Neural progenitor cell (in vitro differentiated cells): ENCODE data around the gene TACR2. TPM values are rescaled to one million over a fixed set of nuclear protein-coding genes. Genes with fewer than 3 reads are reported as not detected.
"Not testable (repeated sequence)": the region's sequence is repeated elsewhere in the genome, so short reads cannot be mapped to it uniquely, and the experiment has no call there.

ENCODE experiments used
- DNase-seq: peaks from one replicate; pipeline ENCODE4 v3.0.0-alpha.2; 2016; ENCODE audit warnings: low spot score
- H2AFZ ChIP-seq: fragments of 200-600 bp; sonication (generic); replicated peaks from 2 replicates; pipeline ENCODE4 v1.6.1; 2016; ENCODE audit warnings: antibody characterized with exemption
- H3F3A ChIP-seq: fragments of 200-600 bp; sonication (generic); 2 replicates; pipeline ENCODE4 v1.6.1; 2016; ENCODE audit warnings: antibody characterized with exemption, low read depth
- H3K27ac ChIP-seq: fragments of 200-600 bp; sonication (generic); 2 replicates; pipeline ENCODE4 v1.5.1; 2016; ENCODE audit warnings: mild to moderate bottlenecking
- H3K27me3 ChIP-seq: fragments of 200-600 bp; sonication (generic); 2 replicates; pipeline ENCODE4 v1.6.1; 2016; ENCODE audit warnings: mild to moderate bottlenecking, moderate library complexity
- H3K36me3 ChIP-seq: fragments of 200-600 bp; sonication (generic); 2 replicates; pipeline ENCODE4 v1.5.1; 2016
- H3K4me1 ChIP-seq: fragments of 200-600 bp; sonication (generic); 2 replicates; pipeline ENCODE4 v1.6.1; 2016; ENCODE audit warnings: mixed run types
- H3K4me2 ChIP-seq: fragments of 200-600 bp; sonication (generic); 2 replicates; pipeline ENCODE4 v1.6.1; 2016
- H3K4me3 ChIP-seq: fragments of 200-600 bp; sonication (generic); 2 replicates; pipeline ENCODE4 v1.5.1; 2016
- H3K79me2 ChIP-seq: fragments of 200-600 bp; sonication (generic); 2 replicates; pipeline ENCODE4 v1.6.1; 2016; ENCODE audit warnings: low read depth
- H3K9ac ChIP-seq: fragments of 200-600 bp; sonication (generic); 2 replicates; pipeline ENCODE4 v1.6.1; 2016
- H3K9me3 ChIP-seq: fragments of 200-600 bp; sonication (generic); 2 replicates; pipeline ENCODE4 v1.5.1; 2016; ENCODE audit warnings: low read depth
- H4K20me1 ChIP-seq: fragments of 200-600 bp; sonication (generic); 2 replicates; pipeline ENCODE4 v1.6.1; 2016; ENCODE audit warnings: low read depth
- H3K27ac Mint-ChIP-seq: 3 replicates; pipeline ENCODE4 v1.8.0; 2021; ENCODE audit warnings: mixed read lengths
- H3K27me3 Mint-ChIP-seq: 2 replicates; pipeline ENCODE4 v1.8.0; 2022; ENCODE audit warnings: low read depth, mild to moderate bottlenecking, inconsistent platforms, moderate library complexity, mixed read lengths; ENCODE audit not compliant: insufficient read depth
- H3K36me3 Mint-ChIP-seq: 3 replicates; pipeline ENCODE4 v1.8.0; 2021; ENCODE audit warnings: mixed read lengths
- H3K4me1 Mint-ChIP-seq: 3 replicates; pipeline ENCODE4 v1.8.0; 2021; ENCODE audit warnings: mixed read lengths
- H3K4me3 Mint-ChIP-seq: 3 replicates; pipeline ENCODE4 v1.8.0; 2021; ENCODE audit warnings: mild to moderate bottlenecking, moderate library complexity, mixed read lengths
- H3K9me3 Mint-ChIP-seq: 3 replicates; pipeline ENCODE4 v1.8.0; 2020; ENCODE audit warnings: mixed read lengths
- CTCF ChIP-seq: fragments of 200-600 bp; sonication (generic); IDR thresholded peaks from 2 replicates; pipeline ENCODE4 v1.5.1; 2017; ENCODE audit warnings: antibody characterized with exemption, mild to moderate bottlenecking
- EZH2 ChIP-seq: fragments of 200-600 bp; sonication (generic); IDR thresholded peaks from 2 replicates; pipeline ENCODE4 v1.6.1; 2017; ENCODE audit warnings: antibody characterized with exemption, mild to moderate bottlenecking, moderate library complexity
- EZH2phosphoT487 ChIP-seq: fragments of 200-600 bp; sonication (generic); IDR thresholded peaks from 2 replicates; pipeline ENCODE4 v1.6.1; 2017; ENCODE audit warnings: antibody characterized with exemption
- total RNA-seq: library from RNA; depleted of rRNA; stranded (reverse); fragments of >200 nt; gene quantifications from 2 replicates; pipeline ENCODE4 v1.2.3, GENCODE V29; 2015; ENCODE audit warnings: low replicate concordance

The TACR2 gene
- total RNA-seq, 1 donor from 2014 or later: not detected

GRCh38 chr10:69452676-69453415, 36.1 kb upstream of the TACR2 start:
- H3K79me2 ChIP-seq: no peaks in the 10 kb centered on the region
- peaks cover 16% of the 10 kb centered on the region for H3K4me1 Mint-ChIP-seq
- H3K9ac ChIP-seq: no peak overlapping the region
- H3K9me3 Mint-ChIP-seq: no peaks in the 10 kb centered on the region
- H3K36me3 Mint-ChIP-seq: no peaks in the 10 kb centered on the region
- no peak overlapping the region for H2AFZ ChIP-seq
- no peaks in the 10 kb centered on the region for H3K4me1 ChIP-seq
- no peak for DNase-seq
- no peaks in the 10 kb centered on the region for H4K20me1 ChIP-seq
- TF ChIP-seq EZH2 (no peak), CTCF (no peak), EZH2phosphoT487 (no peak)
- no peak overlapping the region for H3K4me2 ChIP-seq
- H3K27ac Mint-ChIP-seq: no peak overlapping the region
- peaks cover 24% of the 10 kb centered on the region for H3K27me3 ChIP-seq
- peaks cover 8% of the 10 kb centered on the region for H3K27me3 Mint-ChIP-seq
- H3K27ac ChIP-seq: no peak overlapping the region
- H3K9me3 ChIP-seq: no peaks in the 10 kb centered on the region
- peak overlapping the region; percentile 87 for H3K4me3 Mint-ChIP-seq
- no peaks in the 10 kb centered on the region for H3F3A ChIP-seq
- H3K4me3 ChIP-seq: no peak overlapping the region
- no peaks in the 10 kb centered on the region for H3K36me3 ChIP-seq

GRCh38 chr10:69451784-69452251, 35.1 kb upstream of the TACR2 start:
- Histone ChIP-seq H3K36me3 (no peaks in the 10 kb centered on the region), H3K9ac (no peak overlapping the region), H2AFZ (peak overlapping the region; percentile 75), H3K9me3 (no peaks in the 10 kb centered on the region), H3K27me3 (peaks cover 24% of the 10 kb centered on the region), H3K4me1 (no peaks in the 10 kb centered on the region), H3K27ac (no peak overlapping the region), H3K79me2 (no peaks in the 10 kb centered on the region), H3F3A (no peaks in the 10 kb centered on the region), H3K4me3 (peak overlapping the region; percentile 79), H3K4me2 (peak overlapping the region; percentile 91), H4K20me1 (no peaks in the 10 kb centered on the region)
- H3K36me3 Mint-ChIP-seq: no peaks in the 10 kb centered on the region
- H3K27me3 Mint-ChIP-seq: peaks cover 8% of the 10 kb centered on the region
- peak; percentile 74 for DNase-seq
- peak overlapping the region; percentile 87 for H3K4me3 Mint-ChIP-seq
- no peak for TF ChIP-seq CTCF
- TF ChIP-seq EZH2phosphoT487: no peak
- no peak for TF ChIP-seq EZH2
- peaks cover 16% of the 10 kb centered on the region for H3K4me1 Mint-ChIP-seq
- no peak overlapping the region for H3K27ac Mint-ChIP-seq
- no peaks in the 10 kb centered on the region for H3K9me3 Mint-ChIP-seq

- peaks cover 16% of the 10 kb centered on the region for H3K4me1 Mint-ChIP-seq
- Histone ChIP-seq H3K9me3 (no peaks in the 10 kb centered on the region), H3F3A (no peaks in the 10 kb centered on the region), H3K27ac (no peak within 1 kb of the TSS), H4K20me1 (no peaks in the 10 kb centered on the region), H3K36me3 (no peaks in the 10 kb centered on the region), H3K4me3 (peak within 1 kb of the TSS; percentile 79), H3K79me2 (no peaks in the 10 kb centered on the region), H3K9ac (no peak within 1 kb of the TSS), H2AFZ (peak within 1 kb of the TSS; percentile 75), H3K4me1 (no peaks in the 10 kb centered on the region), H3K4me2 (peak within 1 kb of the TSS; percentile 91), H3K27me3 (peaks cover 24% of the 10 kb centered on the region)
- H3K9me3 Mint-ChIP-seq: no peaks in the 10 kb centered on the region
- H3K27ac Mint-ChIP-seq: no peak within 1 kb of the TSS
- peak within 1 kb of the TSS; percentile 87 for H3K4me3 Mint-ChIP-seq
- peaks cover 8% of the 10 kb centered on the region for H3K27me3 Mint-ChIP-seq
- peak; percentile 97 for DNase-seq
- no peaks in the 10 kb centered on the region for H3K36me3 Mint-ChIP-seq
- TF ChIP-seq EZH2phosphoT487 (no peak), EZH2 (no peak), CTCF (no peak)
Measured at GRCh38 chr10:69451209-69451783, 34.6 kb upstream of the TACR2 start, which contains the start of gene TSPAN15. Gene TSPAN15, plus strand, starts transcription at chr10:69451465. Its CDS starts 130 bp downstream, at chr10:69451595.

- H3K4me1 ChIP-seq, H3K27ac Mint-ChIP-seq, H3F3A ChIP-seq, H4K20me1 ChIP-seq, H3K9me3 Mint-ChIP-seq, H3K27ac ChIP-seq, H3K9ac ChIP-seq, H3K27me3 Mint-ChIP-seq, H3K36me3 ChIP-seq, H2AFZ ChIP-seq, H3K79me2 ChIP-seq, DNase-seq, H3K9me3 ChIP-seq, H3K36me3 Mint-ChIP-seq: not testable (repeated sequence)
- Histone ChIP-seq H3K27me3 (peaks cover 24% of the 10 kb centered on the region), H3K4me3 (peak overlapping the region; percentile 79), H3K4me2 (peak overlapping the region; percentile 91)
- H3K4me1 Mint-ChIP-seq: peaks cover 16% of the 10 kb centered on the region
- H3K4me3 Mint-ChIP-seq: peak overlapping the region; percentile 87
Measured at GRCh38 chr10:69450395-69450794, 33.7 kb upstream of the TACR2 start.
